NK-92 (cell line): Measurements from ENCODE around the gene FN3KRP.
A peak's percentile ranks its signal among the peaks of the same experiment; 100 is the strongest.

Source experiments
- DNase-seq: peaks from one replicate; lab custom pipeline; 2025; ENCODE audit not compliant: unreplicated experiment; lab: John Stamatoyannopoulos, UW

Gene FN3KRP

DNA sequence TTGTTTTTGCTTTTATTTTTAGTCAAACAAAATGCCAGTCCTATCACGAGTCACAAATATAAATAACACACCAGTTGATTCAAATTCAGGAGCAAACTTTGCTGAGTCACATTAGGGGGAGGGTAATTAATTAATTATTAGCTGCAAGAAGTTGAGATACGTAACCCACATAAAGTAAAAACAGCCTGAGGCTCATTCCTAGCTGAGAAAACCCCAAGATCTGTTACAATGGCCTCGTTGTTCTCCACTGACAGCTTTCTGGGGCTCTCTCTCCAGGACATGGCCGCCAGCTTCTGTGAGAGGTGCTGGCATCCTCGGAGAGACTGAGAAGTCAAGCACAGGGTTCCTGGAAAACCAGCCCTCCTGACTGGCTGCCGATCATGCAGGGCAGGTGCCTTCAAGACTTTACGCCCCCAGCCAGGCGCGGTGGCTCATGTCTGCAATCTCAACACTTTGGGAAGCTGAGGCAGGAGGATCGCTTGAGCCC is 29.1 kb upstream of the FN3KRP start:
- no peak for DNase-seq

- DNase-seq = no peak
These were observed 28.6 kb upstream of the FN3KRP start for GRCh38 chr17:82687871-82688270.

- DNase-seq = no peak
These were observed 27.4 kb upstream of the FN3KRP start for GRCh38 chr17:82689077-82689476.

GRCh38 chr17:82690786-82691489 is 25.6 kb upstream of the FN3KRP start:
- DNase-seq = no peak

- DNase-seq = no peak
These were observed 24.8 kb upstream of the FN3KRP start for GRCh38 chr17:82691714-82692113.

DNA sequence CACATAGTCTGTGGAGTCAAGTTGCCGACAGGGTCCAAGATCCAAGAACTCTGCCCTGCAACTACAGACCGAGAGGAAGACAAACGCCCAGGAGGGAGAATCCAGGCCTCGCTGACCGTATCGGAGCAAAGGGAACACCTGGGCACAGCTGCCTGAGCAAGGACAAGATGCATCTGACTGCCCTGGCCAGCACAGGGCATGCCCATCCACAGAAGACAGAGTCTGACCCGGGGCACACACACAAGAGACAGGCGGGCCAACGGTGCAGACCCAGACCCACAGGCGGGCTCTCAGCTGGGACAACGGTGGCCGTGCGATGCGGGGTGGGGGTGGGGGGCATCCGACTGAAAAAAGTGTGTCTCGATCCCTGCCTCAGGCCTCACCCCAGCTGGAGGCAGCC is 24.2 kb upstream of the FN3KRP start:
- DNase-seq = no peak

DNA sequence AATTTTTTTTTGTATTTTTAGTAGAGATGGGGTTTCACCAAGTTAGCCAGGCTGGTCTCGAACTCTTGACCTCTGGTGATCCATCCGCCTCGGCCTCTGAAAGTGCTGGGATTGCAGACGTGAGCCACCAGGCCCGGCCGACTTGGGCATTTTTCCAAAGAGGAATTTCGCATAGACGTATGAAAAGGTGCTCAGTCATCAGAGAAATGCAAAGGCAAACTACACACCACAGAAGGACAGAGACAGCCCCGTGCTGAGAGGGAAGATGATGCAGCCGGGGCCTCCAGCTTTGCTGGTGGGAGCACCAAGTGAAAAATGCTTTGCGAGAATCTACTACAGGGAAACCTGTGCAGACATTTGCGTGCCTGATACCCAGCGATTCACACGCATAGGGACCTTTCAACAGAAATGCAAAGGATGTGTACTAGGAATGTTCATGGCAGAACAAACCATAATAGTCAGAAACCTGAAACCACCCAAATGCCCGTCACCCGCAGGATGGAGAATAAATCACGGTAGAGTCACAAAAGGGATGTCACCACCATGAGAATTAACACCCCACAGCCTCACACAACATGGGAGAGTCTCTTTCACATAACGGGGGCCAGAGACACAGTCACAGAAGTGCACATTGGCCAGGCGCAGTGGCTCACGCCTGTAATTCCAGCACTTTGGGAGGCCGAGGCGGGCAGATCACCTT is 23.2 kb upstream of the FN3KRP start:
- no peak for DNase-seq

DNA sequence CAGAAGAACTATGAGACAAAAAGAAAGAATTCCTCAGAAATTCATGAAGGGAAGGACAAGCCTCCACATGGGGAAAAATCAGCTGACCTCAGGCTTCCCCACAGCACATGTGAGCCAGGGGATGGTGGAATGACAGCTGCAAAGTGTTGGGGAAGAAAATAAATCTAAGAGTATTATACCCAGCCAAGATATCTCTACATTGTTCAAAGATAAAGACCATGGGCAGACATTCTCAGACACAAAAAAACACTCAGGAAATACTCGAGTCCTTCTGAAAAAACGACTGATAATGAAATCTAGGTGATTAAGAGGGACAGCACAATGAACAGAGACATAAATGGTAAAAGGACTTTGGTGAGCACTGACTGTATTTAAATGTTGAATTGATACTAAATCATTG is 21.9 kb upstream of the FN3KRP start:
- no peak for DNase-seq

GRCh38 chr17:82696259-82696658 is 20.2 kb upstream of the FN3KRP start:
- no peak for DNase-seq

- DNase-seq = no peak
These were observed 19.3 kb upstream of the FN3KRP start for GRCh38 chr17:82696916-82697807.

DNA sequence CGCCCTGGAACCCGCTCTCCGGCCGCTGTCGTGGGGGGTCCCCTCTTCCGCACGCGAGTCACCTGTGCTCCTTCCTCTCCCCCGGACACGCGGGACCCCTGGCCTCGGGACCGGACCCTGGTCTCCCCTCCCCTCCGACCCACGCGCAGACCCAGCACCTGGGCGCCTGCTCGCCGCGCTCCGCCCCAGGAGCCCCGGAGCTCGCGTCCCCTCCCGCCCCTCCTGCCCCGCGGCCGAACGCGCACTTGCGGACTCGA is 18.8 kb upstream of the FN3KRP start:
- no peak for DNase-seq

DNA sequence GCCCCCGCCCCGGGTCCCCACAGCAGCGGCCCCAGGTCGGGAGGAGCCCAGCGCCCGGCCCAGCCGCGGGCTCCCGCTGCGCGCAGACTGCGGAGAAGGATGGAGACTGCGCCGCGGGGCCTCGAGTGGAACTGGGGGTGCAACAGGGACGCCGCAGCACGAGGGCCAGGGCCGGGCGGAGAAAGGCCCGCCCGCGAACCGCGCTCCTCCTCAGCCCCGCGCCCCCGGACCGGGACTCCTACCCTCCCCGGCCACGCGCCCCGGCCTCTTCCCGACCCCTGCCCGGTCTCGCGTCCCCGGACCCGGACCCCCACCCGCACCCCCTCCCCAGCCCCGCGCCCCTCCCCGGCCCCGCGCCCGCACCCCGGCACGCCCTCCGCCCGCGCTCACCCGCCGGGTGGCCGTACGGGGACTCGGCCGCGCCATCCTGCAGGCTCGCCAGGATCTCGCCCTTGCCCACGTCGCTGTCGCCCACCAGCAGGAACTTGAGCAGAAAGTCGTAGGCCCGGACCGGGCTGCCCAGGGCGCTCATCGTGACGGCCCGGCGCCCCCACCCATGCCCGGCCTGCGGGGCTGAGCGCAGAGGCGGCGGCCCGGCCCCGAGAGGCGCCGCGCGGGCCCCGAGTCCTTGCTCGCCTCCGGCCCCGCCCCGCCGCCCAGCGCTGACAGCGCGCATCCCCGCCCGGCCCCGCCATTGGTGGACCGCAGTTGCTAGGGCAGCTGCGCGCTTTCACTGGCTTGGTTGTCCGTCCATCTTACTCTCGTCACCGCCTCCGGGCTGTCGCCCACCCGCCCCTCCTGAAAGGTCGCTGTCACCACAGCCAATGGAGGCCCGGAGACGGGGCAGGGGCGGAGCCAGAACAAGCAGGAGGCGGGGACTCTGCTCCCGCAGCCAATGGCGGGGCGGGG is 18.2 kb upstream of the FN3KRP start, which contains the start of gene RAB40B:
TSS of gene RAB40B (minus strand) at position 634 of the 909 bp plus-strand sequence. CDS start at position 532, 102 bp downstream.
- DNase-seq = peak; percentile 81

GRCh38 chr17:82698974-82699442 is 17.5 kb upstream of the FN3KRP start:
- DNase-seq = no peak

DNA sequence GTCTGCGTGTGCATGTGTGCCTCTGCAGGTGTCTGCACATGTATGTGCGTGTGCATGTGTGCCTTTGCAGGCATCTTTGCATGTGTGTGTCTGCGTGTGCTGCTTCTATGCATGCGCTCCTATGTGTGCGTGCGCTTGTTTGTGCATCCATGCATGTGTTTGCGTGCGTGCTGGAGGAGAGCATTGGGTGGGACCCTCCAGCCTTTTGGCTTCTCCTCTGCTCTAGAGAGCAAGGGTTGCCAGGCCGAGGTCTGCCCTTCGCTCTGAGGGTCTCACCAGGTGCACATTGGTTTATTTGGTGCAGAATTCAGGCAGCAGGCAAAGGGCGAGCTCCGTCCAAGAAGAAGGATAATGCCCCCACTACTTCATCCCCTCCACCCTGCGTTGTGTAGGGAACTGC is 17.0 kb upstream of the FN3KRP start:
- DNase-seq = no peak

- DNase-seq = no peak
These were observed 14.1 kb upstream of the FN3KRP start for GRCh38 chr17:82702231-82702927.

DNA sequence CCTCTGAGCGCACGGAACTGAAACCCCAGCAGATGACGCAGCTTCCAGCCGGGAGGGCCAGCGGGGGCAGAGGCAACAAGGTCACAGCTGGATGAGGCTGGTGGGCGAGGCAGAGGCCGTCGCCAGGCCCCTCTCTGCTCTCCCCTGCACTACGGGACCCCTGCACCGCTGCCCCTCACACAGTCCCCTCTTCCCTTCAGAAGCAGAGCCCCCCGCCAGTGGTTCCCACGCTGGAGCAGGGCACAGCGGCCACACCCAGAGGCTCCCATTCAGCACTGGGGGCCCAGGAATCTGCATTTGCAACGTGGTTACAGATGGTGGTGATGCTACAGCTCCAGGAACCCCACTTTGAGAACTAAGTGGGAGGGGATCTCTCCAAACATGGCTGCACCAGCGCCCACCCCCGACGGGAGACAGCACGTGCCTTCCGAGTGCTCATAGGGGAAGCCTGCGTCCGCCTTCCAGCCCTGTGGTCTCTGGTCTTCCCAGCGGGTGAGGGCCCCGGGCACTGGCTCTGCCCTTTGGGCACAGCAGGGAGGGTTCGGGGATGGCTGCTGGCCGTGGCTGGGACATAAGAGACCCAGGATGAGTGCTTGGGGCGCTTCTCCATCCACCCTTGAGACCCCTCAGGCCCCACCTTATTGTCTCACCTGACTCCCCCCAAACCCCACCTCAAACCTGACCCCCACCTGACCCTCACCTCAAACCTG is 13.3 kb upstream of the FN3KRP start:
- no peak for DNase-seq

DNA sequence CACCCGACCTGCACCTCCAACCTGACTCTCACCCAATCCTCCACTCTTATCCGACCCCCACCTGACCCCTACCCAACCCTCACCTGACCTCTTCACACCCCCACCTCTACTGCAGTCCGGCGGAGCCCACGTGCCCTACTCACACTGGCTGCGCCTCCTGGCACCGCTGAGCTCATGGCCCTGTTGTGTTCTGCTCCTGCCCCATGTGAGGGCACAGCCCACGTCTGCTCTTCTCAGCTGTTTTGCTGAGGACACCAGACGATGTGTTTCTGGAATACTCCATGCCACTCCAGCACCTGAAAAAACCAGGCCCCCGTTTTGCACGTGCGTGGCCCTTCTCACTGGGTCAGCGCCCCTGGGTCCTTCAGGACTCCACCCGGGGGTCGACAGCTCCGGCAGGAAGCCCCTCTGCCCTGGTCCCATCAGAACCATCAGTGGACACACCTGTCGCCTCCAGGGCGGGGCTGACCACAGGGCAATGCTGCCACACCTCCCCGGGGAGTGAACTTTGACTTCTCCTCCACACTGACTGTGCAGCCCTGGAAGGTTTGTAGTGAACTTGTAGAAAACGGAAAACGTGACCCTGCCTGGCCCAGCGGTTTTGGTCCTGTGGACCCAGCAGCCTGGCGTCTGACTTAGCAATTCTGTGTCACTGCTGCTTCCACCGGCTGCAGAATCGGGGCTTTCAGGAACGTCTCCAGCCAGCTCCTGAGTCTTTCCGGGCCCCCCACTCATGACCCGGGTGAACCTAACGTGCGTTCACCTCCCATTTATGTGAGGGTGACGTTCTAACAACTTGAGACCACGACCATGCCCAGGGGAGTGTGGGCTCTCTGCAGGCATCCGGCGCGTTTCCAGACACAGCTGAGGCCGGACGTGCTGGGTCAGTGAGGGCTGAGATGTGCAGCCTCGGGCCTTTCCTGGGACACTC is 12.3 kb upstream of the FN3KRP start:
- no peak for DNase-seq

DNA sequence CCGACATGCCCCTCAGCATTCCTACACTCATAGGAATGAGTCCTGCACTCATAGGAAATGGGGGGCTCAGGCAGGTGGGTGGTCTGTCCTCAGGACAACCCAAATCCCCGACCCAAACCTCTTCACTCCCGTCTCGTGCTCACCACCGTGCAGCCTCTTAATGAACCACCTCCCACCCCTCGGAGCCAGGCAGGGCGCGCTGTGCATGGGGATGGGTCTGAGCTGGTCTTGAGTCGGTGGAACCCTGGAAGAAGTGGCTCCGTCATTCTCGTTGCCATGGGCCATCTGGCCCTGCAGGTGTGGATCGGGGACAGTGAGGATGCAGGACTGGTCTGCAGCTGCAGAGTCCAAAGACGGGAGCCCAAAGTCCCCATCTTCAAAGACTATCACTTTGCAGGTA is 11.6 kb upstream of the FN3KRP start:
- no peak for DNase-seq
